Prostate gland (tissue), 2 donors: ENCODE measurements around the gene CPNE2.

Experiments
- POLR2A ChIP-seq: fragments of 450-650 bp; IDR thresholded peaks from one replicate; pipeline ENCODE4 v1.6.1; 2016; ENCODE audit warnings: antibody characterized with exemption, mild to moderate bottlenecking
- POLR2AphosphoS5 ChIP-seq: sonication (generic); formaldehyde crosslinking; IDR thresholded peaks from one replicate; pipeline ENCODE4 v1.6.1; 2017; ENCODE audit warnings: antibody characterized with exemption
- TF ChIP-seq, protein P1 (sequence below), 4 experiments: fragments of 200-600 bp in 2 of 4; fragments of 450-650 bp in 2 of 4; sonication (generic) in 2 of 4; IDR thresholded peaks; 1 replicate in 3 of 4; 2 replicates in 1 of 4; pipeline ENCODE4 v1.5.1; 2016 to 2019; ENCODE audit warnings: antibody characterized with exemption in 4 of 4, mild to moderate bottlenecking in 2 of 4, moderate library complexity in 2 of 4

DNA sequence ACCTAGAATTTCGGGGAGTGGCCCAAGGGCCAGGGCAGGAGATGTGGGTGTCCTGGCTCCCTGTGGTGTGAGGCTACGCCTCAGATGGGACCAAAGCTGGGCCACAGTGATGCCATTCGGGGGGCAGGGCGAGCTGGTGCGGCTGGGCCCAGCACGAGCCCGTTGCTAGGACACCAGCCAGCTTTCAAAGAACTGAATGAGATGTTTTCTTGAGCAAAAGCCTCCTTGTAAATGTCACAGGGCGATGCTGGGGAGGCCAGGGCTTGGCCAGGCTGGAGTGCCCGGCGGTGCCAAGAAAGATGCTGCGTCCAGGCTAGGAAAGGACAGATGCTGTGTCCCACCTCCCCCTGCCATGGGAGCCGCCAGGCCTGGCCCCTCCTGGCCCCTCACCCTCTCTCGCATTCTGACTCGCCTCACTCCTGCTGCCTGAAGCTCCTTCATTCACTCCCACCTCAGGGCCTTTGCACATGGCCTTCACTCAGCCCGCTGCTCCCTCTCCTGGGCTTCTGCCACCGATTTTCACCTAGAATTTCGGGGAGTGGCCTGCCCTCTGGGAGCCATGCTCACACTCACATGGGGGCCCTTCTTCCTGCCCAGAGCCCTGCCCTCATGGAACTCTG, 39.1 kb downstream of the CPNE2 start:
- TF ChIP-seq, protein P1, sequence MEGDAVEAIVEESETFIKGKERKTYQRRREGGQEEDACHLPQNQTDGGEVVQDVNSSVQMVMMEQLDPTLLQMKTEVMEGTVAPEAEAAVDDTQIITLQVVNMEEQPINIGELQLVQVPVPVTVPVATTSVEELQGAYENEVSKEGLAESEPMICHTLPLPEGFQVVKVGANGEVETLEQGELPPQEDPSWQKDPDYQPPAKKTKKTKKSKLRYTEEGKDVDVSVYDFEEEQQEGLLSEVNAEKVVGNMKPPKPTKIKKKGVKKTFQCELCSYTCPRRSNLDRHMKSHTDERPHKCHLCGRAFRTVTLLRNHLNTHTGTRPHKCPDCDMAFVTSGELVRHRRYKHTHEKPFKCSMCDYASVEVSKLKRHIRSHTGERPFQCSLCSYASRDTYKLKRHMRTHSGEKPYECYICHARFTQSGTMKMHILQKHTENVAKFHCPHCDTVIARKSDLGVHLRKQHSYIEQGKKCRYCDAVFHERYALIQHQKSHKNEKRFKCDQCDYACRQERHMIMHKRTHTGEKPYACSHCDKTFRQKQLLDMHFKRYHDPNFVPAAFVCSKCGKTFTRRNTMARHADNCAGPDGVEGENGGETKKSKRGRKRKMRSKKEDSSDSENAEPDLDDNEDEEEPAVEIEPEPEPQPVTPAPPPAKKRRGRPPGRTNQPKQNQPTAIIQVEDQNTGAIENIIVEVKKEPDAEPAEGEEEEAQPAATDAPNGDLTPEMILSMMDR (IDR thresholded peaks at IDR 0.05) = no peak
- TF ChIP-seq POLR2A = no peak
- TF ChIP-seq POLR2AphosphoS5 = no peak
